ENCODE measurements around the gene PSMG4.

DNA sequence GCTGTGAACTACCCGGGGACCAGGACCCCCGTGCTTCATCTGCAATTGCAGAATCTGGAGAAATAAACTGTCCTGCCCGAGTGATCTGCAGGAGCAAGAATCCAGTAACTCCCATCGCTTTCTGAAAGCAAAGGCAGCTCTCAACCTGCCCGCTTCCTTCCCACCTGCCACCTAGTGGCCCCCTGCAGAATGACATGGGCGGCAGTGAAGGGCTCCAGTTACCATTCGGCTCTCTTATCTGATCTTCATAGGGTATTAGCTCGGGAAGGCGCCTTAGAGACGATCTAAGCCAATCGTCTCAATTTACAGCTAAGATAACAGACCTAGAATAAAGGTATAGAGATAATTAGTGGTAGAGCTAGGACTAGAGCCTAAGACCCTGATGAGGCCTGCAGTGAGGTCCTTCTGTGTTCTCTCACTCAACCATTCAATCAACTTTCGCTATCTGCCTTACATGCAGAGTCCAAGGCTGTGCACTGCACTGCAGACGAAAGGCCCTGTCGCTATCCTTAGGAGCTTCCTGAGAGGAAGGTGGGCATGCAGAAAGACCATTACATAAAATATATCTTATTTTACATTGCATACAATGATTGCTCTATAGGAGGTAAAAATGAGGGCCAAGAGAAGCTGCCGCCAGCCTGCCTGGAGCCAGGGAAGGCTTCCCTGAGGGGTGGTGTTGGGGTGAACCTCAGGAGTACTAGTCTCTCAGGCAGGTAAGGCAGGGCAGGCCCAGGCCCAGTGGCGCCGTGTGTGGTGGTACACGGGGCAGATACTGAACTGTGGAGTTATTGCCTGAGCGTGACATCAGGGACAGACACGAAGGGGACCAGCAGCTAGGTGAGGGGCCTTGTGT is 7.1 kb upstream of the PSMG4 start:
- TF ChIP-seq YY1 (IDR thresholded peaks at IDR 0.05; ENCODE audit: extremely low read depth, insufficient replicate concordance, low read depth, low read length): peak; percentile 69
- TF ChIP-seq SP1 (IDR thresholded peaks at IDR 0.05; ENCODE audit: low read depth): no peak
- TF ChIP-seq, protein P1, sequence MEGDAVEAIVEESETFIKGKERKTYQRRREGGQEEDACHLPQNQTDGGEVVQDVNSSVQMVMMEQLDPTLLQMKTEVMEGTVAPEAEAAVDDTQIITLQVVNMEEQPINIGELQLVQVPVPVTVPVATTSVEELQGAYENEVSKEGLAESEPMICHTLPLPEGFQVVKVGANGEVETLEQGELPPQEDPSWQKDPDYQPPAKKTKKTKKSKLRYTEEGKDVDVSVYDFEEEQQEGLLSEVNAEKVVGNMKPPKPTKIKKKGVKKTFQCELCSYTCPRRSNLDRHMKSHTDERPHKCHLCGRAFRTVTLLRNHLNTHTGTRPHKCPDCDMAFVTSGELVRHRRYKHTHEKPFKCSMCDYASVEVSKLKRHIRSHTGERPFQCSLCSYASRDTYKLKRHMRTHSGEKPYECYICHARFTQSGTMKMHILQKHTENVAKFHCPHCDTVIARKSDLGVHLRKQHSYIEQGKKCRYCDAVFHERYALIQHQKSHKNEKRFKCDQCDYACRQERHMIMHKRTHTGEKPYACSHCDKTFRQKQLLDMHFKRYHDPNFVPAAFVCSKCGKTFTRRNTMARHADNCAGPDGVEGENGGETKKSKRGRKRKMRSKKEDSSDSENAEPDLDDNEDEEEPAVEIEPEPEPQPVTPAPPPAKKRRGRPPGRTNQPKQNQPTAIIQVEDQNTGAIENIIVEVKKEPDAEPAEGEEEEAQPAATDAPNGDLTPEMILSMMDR (IDR thresholded peaks at IDR 0.05 in 2 of 3, conservative IDR thresholded peaks at IDR 0.05 in 1 of 3; ENCODE audit: borderline replicate concordance in 1 of 3, insufficient read depth in 1 of 3, low read depth in 2 of 3, low read length in 2 of 3): peak; percentile 94 to 97 (median 96)
- TF ChIP-seq POLR2A (IDR thresholded peaks at IDR 0.05; ENCODE audit: borderline replicate concordance, extremely low read depth, insufficient read depth, insufficient read length): no peak
- TF ChIP-seq, protein P2, sequence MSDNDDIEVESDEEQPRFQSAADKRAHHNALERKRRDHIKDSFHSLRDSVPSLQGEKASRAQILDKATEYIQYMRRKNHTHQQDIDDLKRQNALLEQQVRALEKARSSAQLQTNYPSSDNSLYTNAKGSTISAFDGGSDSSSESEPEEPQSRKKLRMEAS (IDR thresholded peaks at IDR 0.05): no peak
- no peak for TF ChIP-seq ZFX (IDR thresholded peaks at IDR 0.05)
